ENCODE results near the gene GATAD2B.

- TF ChIP-seq TAF1 (IDR thresholded peaks at IDR 0.05; ENCODE audit: borderline replicate concordance, low read depth, low read length) = no peak
- no peak for TF ChIP-seq POLR2A (IDR thresholded peaks at IDR 0.05; ENCODE audit: low read depth, low read length)
Observed at GRCh38 chr1:153776352-153776751, 146.4 kb downstream of the GATAD2B start.
